ENCODE results near the gene DGCR2. TPM values are rescaled to one million over a fixed set of nuclear protein-coding genes. Genes with fewer than 3 reads are reported as not detected.

The DGCR2 gene
- total RNA-seq, 2 donors from 2014 or later, result 94.3 to 107 TPM

DNA sequence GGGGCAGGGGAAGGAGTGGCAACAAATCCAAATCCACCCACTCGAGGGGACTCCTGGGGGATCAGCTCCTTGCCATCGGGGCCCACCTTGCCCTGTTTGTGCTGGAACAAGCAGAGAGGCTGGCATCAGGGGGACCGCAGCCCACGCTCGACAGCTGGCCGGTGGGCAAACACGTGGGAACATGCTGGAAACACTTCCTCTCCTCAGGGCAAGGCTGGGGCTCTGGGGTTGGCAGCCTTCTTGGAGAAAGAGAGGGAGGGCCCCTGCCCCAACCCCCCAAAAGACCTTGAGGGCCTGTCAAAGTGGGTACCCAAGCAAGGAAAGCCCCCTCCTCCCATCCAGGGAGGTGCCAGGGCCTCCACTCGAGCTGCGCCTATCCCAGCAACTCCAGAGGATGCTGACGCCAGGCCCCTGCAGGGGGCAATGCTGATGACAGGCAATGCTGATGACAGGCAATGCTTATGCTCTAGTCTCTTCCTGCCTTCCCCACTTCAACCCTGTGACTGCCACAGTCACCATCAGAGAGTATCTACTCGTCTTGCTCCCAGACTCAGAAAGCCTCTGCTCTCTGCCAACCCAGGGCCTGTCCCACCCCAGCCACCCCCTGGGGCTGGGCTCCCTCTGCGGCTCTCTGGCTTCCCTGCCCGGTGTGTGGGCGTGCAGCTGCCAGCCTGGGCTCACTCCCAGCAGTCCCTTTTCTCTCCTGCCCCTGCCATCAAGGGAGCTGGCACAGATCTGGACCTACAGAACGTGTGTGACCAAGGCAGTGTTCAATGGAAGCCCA lies 16.2 kb upstream of the DGCR2 start:
- no peaks in the 10 kb centered on the region for H3K4me1 ChIP-seq (replicated peaks)
- 79% methylated on average over 15 of the region's 15 CpGs for WGBS
- H3K9me3 ChIP-seq, result no peaks in the 10 kb centered on the region
- intact Hi-C loops (cut with DNase I), result no loop called here
- H3K27me3 ChIP-seq (replicated peaks; ENCODE audit: insufficient read depth), result no peaks in the 10 kb centered on the region
- no peak overlapping the region for H3K4me3 ChIP-seq
- peaks cover 0 to 32% of the 10 kb centered on the region in 2 donors for H3K36me3 ChIP-seq
- no peak overlapping the region for H3K27ac ChIP-seq
- no peak for DNase-seq (ENCODE audit: low spot score)
- TF ChIP-seq POLR2A (IDR thresholded peaks at IDR 0.05) (no peak), POLR2AphosphoS5 (IDR thresholded peaks at IDR 0.05) (no peak)
- TF ChIP-seq, protein P1, sequence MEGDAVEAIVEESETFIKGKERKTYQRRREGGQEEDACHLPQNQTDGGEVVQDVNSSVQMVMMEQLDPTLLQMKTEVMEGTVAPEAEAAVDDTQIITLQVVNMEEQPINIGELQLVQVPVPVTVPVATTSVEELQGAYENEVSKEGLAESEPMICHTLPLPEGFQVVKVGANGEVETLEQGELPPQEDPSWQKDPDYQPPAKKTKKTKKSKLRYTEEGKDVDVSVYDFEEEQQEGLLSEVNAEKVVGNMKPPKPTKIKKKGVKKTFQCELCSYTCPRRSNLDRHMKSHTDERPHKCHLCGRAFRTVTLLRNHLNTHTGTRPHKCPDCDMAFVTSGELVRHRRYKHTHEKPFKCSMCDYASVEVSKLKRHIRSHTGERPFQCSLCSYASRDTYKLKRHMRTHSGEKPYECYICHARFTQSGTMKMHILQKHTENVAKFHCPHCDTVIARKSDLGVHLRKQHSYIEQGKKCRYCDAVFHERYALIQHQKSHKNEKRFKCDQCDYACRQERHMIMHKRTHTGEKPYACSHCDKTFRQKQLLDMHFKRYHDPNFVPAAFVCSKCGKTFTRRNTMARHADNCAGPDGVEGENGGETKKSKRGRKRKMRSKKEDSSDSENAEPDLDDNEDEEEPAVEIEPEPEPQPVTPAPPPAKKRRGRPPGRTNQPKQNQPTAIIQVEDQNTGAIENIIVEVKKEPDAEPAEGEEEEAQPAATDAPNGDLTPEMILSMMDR (IDR thresholded peaks at IDR 0.05), result no peak

GRCh38 chr22:19137384-19138216 lies 15.4 kb upstream of the DGCR2 start:
- DNase-seq (ENCODE audit: low spot score), result no peak
- peaks cover 0 to 37% of the 10 kb centered on the region in 2 donors for H3K36me3 ChIP-seq
- no peak for TF ChIP-seq POLR2AphosphoS5 (IDR thresholded peaks at IDR 0.05)
- TF ChIP-seq, protein P1 (IDR thresholded peaks at IDR 0.05), result no peak
- no peak for TF ChIP-seq POLR2A (IDR thresholded peaks at IDR 0.05)
- intact Hi-C loops (cut with DNase I), result no loop called here
- no peaks in the 10 kb centered on the region for H3K27me3 ChIP-seq (replicated peaks; ENCODE audit: insufficient read depth)
- H3K4me1 ChIP-seq (replicated peaks), result no peaks in the 10 kb centered on the region
- no peaks in the 10 kb centered on the region for H3K9me3 ChIP-seq
- WGBS, result 93% methylated on average over 11 of the region's 11 CpGs
- H3K27ac ChIP-seq, result no peak overlapping the region
- no peak overlapping the region for H3K4me3 ChIP-seq

DNA sequence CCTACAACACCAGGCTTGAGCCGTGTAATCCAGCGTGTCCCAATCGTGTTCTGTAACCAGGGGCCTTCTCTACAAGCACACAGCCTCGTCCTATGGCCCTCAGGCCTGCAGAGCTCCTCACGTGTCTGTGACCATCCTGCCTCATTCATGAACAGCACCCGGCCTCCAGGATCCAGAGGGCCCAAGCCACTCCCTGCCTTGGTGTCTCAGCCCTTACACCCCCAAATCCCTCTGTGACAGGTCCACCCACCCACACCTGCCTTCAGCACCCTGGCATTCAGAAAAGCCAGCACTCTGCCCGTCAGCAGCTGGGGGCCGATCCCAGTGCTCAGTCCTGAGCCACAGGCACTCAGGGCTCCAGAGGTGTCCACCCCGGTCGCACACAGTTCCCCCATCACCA lies 14.7 kb upstream of the DGCR2 start:
- Histone ChIP-seq H3K27ac (no peak overlapping the region), H3K27me3 (replicated peaks; ENCODE audit: insufficient read depth) (no peaks in the 10 kb centered on the region), H3K4me3 (no peak overlapping the region), H3K4me1 (replicated peaks) (no peaks in the 10 kb centered on the region), H3K36me3 (peaks cover 0 to 34% of the 10 kb centered on the region in 2 donors), H3K9me3 (no peaks in the 10 kb centered on the region)
- DNase-seq (ENCODE audit: low spot score), result no peak
- WGBS, result 94% methylated on average over 10 of the region's 10 CpGs
- intact Hi-C loops (cut with DNase I), result no loop called here
- TF ChIP-seq POLR2AphosphoS5 (IDR thresholded peaks at IDR 0.05), result no peak

DNA sequence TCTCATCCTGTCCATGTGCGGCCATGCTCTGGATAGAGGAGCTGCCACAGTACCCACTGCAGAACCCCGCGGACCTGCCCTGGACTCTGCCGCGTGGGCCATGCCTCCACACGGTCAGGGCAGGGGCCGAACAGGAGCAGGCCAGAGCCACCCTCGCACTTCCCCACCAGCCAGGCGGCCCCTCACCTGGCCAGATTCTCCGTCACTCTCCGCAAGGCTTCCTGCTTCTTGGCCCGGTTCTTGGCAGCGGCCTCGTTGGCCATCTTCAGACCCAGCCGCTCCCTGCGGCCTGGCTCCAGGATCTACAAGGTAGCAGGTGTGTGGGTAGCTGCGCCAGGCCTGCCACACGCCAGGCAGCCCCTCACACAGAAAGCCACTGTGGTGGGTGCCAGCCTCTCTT lies 12.7 kb upstream of the DGCR2 start:
- no peak overlapping the region for H3K4me3 ChIP-seq
- 89% methylated on average over 18 of the region's 18 CpGs for WGBS
- H3K27me3 ChIP-seq (replicated peaks; ENCODE audit: insufficient read depth), result no peaks in the 10 kb centered on the region
- no peak overlapping the region for H3K27ac ChIP-seq
- TF ChIP-seq, protein P1 (IDR thresholded peaks at IDR 0.05), result no peak
- TF ChIP-seq POLR2AphosphoS5 (IDR thresholded peaks at IDR 0.05) (no peak), POLR2A (IDR thresholded peaks at IDR 0.05) (no peak)
- intact Hi-C loops (cut with DNase I), result no loop called here
- DNase-seq (ENCODE audit: low spot score), result no peak
- no peaks in the 10 kb centered on the region for H3K4me1 ChIP-seq (replicated peaks)
- peaks cover 0 to 33% of the 10 kb centered on the region in 2 donors for H3K36me3 ChIP-seq
- H3K9me3 ChIP-seq, result no peaks in the 10 kb centered on the region

GRCh38 chr22:19134176-19134831 lies 12.1 kb upstream of the DGCR2 start:
- H3K36me3 ChIP-seq, result peaks cover 0 to 31% of the 10 kb centered on the region in 2 donors
- no peaks in the 10 kb centered on the region for H3K9me3 ChIP-seq
- WGBS, result 93% methylated on average over 21 of the region's 21 CpGs
- H3K27ac ChIP-seq, result no peak overlapping the region
- no peaks in the 10 kb centered on the region for H3K27me3 ChIP-seq (replicated peaks; ENCODE audit: insufficient read depth)
- TF ChIP-seq POLR2AphosphoS5 (IDR thresholded peaks at IDR 0.05), result no peak
- TF ChIP-seq POLR2A (IDR thresholded peaks at IDR 0.05), result no peak
- TF ChIP-seq, protein P1 (IDR thresholded peaks at IDR 0.05), result no peak
- H3K4me3 ChIP-seq, result no peak overlapping the region
- no peaks in the 10 kb centered on the region for H3K4me1 ChIP-seq (replicated peaks)
- intact Hi-C loops (cut with DNase I), result no loop called here
- no peak for DNase-seq (ENCODE audit: low spot score)
